Measurements from ENCODE around the gene PAQR7. TPM values are rescaled to one million over a fixed set of nuclear protein-coding genes. Genes with fewer than 3 reads are reported as not detected.

PAQR7 gene
- polyA plus RNA-seq, 1 experiment = 10.7 TPM

DNA sequence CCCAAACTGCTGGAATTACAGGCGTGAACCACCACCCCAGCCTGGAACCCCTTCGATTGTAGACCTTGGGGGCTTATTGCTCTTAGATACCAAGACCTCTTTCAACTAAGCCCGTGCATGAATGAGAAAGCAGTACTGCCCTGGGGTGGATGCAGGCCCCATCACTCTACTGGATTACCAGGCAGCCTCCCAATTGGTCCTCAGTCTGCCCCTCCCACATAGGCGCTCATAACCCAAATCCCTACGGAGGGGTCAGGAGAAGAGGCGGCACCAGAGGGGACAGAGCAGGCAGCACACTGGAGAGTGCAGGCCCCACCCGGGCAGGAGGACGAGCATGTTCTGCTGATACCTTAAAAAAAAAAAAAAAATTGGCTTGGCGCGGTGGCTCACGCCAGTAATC is 43.1 kb upstream of the PAQR7 start:
- TF ChIP-seq, protein P1, sequence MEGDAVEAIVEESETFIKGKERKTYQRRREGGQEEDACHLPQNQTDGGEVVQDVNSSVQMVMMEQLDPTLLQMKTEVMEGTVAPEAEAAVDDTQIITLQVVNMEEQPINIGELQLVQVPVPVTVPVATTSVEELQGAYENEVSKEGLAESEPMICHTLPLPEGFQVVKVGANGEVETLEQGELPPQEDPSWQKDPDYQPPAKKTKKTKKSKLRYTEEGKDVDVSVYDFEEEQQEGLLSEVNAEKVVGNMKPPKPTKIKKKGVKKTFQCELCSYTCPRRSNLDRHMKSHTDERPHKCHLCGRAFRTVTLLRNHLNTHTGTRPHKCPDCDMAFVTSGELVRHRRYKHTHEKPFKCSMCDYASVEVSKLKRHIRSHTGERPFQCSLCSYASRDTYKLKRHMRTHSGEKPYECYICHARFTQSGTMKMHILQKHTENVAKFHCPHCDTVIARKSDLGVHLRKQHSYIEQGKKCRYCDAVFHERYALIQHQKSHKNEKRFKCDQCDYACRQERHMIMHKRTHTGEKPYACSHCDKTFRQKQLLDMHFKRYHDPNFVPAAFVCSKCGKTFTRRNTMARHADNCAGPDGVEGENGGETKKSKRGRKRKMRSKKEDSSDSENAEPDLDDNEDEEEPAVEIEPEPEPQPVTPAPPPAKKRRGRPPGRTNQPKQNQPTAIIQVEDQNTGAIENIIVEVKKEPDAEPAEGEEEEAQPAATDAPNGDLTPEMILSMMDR (IDR thresholded peaks at IDR 0.05; ENCODE audit: low read depth, low read length) = no peak
- no peak for DNase-seq (ENCODE audit: low read depth, low spot score)
- CTCF ChIA-PET = no interaction called here
- H3K4me3 ChIP-seq (ENCODE audit: low read depth, low read length) = no peak overlapping the region
- H3K9me3 ChIP-seq (ENCODE audit: control insufficient read depth, insufficient read depth, low read length) = no peaks in the 10 kb centered on the region; the same call in 1 of the 2 replicates
- H3K27ac ChIP-seq (ENCODE audit: low read depth, low read length) = no peak overlapping the region
- no peaks in the 10 kb centered on the region for H3K27me3 ChIP-seq (ENCODE audit: control insufficient read depth, insufficient read depth, low read length)
- POLR2A ChIA-PET = no interaction called here

DNA sequence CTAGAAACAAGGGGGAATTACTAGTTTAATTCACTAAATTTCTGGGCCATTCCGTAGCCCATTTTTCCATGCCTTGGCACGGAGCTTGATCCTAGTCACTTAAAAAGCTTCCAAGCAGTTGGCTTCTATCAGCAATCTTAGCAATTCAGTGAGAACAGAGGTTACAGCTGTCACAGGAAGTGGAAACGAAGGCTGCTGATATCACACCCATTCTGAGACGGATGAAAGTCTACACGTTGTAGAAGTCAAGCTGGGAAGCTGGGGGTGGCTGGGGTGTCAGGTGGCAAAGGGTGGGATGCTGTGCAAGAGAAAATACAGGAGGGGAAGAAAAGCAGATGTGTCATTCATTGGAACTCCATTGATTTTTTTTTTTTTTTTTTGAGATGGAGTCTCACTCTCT is 42.5 kb upstream of the PAQR7 start:
- POLR2A ChIA-PET = interaction anchor here (0.8 kb wide), 1 partner anchor 22 kb away, joined by 5 read pairs; no protein-coding TSS in a partner anchor
- H3K9me3 ChIP-seq (ENCODE audit: control insufficient read depth, insufficient read depth, low read length) = no peaks in the 10 kb centered on the region; the same call in 1 of the 2 replicates
- H3K27ac ChIP-seq (ENCODE audit: low read depth, low read length) = no peak overlapping the region
- no peaks in the 10 kb centered on the region for H3K27me3 ChIP-seq (ENCODE audit: control insufficient read depth, insufficient read depth, low read length)
- CTCF ChIA-PET = interaction anchor here (0.7 to 0.9 kb wide), 2 partner anchors 22 to 23 kb away, joined by 3 to 5 read pairs; no protein-coding TSS in a partner anchor
- no peak for DNase-seq (ENCODE audit: low read depth, low spot score)
- TF ChIP-seq, protein P1 (IDR thresholded peaks at IDR 0.05; ENCODE audit: low read depth, low read length) = no peak
- no peak overlapping the region for H3K4me3 ChIP-seq (ENCODE audit: low read depth, low read length)

DNA sequence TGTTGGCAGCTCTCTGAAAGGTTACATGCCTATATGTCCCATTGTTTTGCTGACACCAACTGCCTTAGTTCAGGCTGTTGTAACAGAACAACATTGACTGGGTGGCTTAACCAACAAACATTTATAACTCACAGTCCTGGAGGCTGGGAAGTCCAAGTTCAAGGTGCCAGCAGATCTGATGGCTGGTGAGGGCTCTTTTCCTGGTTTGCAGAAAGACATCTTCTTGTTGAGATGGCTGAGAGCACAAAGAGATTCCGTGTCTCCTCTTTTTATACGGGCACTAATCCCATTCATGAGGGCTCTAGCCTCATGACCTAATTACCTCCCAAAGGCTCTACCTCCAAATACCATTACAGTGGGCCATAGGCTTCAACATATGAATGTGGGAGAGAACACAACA is 41.0 kb upstream of the PAQR7 start:
- ChIA-PET CTCF (no interaction called here), POLR2A (no interaction called here)
- no peak for DNase-seq (ENCODE audit: low read depth, low spot score)

DNA sequence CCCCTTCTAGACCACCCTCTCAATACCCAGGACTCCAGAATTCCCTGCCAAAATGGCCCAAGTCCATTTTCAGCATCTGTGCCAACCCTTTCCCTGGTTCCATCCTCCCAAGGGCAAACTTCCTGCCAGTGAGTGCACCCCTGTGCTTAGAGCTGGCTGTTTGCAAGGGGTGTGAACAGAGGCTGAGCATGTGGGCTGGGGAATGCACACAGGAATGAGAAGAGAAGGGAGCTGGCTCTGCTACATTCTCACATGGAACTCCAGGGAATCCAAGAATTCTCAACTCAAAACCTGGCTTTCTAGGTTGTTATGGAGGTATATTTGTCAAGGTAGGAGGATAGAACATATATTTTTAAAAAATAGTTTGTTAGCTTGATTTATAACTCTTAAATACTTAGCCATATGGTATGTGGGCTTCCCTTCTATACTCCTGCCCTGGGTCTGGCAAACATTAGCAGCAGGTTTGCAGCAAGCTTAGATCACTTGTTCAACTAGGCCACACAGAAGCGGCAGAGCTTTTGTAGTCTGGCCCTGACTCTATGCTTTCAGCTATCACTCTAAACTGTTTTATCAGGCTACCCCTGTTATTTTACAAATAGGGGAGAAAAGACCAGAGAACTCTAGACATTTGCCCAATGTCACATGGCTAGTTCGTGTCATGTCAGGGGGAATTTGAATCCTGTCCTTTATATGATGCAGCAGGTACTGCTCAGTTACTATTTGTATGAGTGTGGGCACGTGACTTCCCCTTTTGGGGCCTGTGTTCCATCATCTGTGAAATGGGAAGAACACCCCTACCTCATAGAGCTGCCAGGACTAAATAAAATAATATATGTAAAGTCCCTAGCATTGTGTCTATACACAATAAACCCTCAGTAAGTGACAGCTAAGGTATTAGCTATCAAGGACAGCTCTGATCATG is 38.8 kb upstream of the PAQR7 start:
- H3K27ac ChIP-seq (ENCODE audit: low read depth, low read length) = no peak overlapping the region
- no peaks in the 10 kb centered on the region for H3K9me3 ChIP-seq (ENCODE audit: control insufficient read depth, insufficient read depth, low read length)
- H3K27me3 ChIP-seq (ENCODE audit: control insufficient read depth, insufficient read depth, low read length) = no peaks in the 10 kb centered on the region
- no peak overlapping the region for H3K4me3 ChIP-seq (ENCODE audit: low read depth, low read length)
- TF ChIP-seq, protein P1 (IDR thresholded peaks at IDR 0.05; ENCODE audit: low read depth, low read length) = no peak
- POLR2A ChIA-PET = no interaction called here
- CTCF ChIA-PET = interaction anchor here (1.7 to 2.6 kb wide), 2 partner anchors 9 to 19 kb away, joined by 5 to 14 read pairs; no protein-coding TSS in a partner anchor
- no peak for DNase-seq (ENCODE audit: low read depth, low spot score)

More for the DNA sequence above, 41.0 kb upstream of the PAQR7 start:
- Histone ChIP-seq H3K27me3 (ENCODE audit: control insufficient read depth, insufficient read depth, low read length) (no peaks in the 10 kb centered on the region), H3K4me3 (ENCODE audit: low read depth, low read length) (no peak overlapping the region), H3K27ac (ENCODE audit: low read depth, low read length) (no peak overlapping the region), H3K9me3 (ENCODE audit: control insufficient read depth, insufficient read depth, low read length) (no peaks in the 10 kb centered on the region)
- TF ChIP-seq, protein P1 (IDR thresholded peaks at IDR 0.05; ENCODE audit: low read depth, low read length) = no peak

DNA sequence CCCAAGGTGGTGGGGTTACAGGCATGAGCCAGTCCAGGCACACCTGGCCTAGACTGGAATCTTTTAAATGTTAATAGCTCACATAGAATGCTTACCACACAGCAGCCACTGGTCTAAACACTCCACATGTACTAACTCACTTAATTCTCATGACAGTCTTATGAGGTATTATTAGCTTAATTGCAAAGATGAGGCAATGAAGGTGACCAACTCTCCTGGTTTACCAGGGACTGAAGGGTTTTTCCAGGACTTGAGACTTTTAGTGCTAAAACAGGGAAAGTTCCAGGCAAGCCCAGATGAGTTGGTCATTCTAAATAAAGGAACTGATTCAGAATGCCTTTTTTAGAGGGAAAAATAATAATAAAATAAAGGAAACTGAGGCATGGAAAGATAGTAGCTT is 37.7 kb upstream of the PAQR7 start:
- TF ChIP-seq, protein P1 (IDR thresholded peaks at IDR 0.05; ENCODE audit: low read depth, low read length) = no peak
- H3K27ac ChIP-seq (ENCODE audit: low read depth, low read length) = no peak overlapping the region

More for the DNA sequence above, 37.7 kb upstream of the PAQR7 start:
- Histone ChIP-seq H3K27me3 (ENCODE audit: control insufficient read depth, insufficient read depth, low read length) (no peaks in the 10 kb centered on the region), H3K4me3 (ENCODE audit: low read depth, low read length) (no peak overlapping the region), H3K9me3 (ENCODE audit: control insufficient read depth, insufficient read depth, low read length) (no peaks in the 10 kb centered on the region)
- POLR2A ChIA-PET = interaction anchor here (0.5 kb wide), 1 partner anchor 29 kb away, joined by 6 read pairs; no protein-coding TSS in a partner anchor
- DNase-seq (ENCODE audit: low read depth, low spot score) = no peak
- CTCF ChIA-PET = interaction anchor here (0.5 to 2.6 kb wide), 4 partner anchors 8 to 123 kb away, joined by 3 to 14 read pairs (median 4); no protein-coding TSS in a partner anchor

Data from AG04450 (cell line).